Heart left ventricle (tissue), 16 donors: Measurements from ENCODE around the gene LCE1D. TPM values are rescaled to one million over a fixed set of nuclear protein-coding genes. Genes with fewer than 3 reads are reported as not detected.

ENCODE experiments used
- ATAC-seq, 4 donors: fragments of 200-7000 bp; cut with Tn5 transposase; one replicate each; pipeline ENCODE4 v1.9.1; 2020 to 2022; ENCODE audit warnings: moderate library complexity in 4 of 4, mild to moderate bottlenecking in 3 of 4, moderate number of reproducible peaks in 1 of 4
- DNase-seq, 5 donors: peaks; one replicate each; pipeline ENCODE4 v3.0.0-alpha.2; 2020
- H3K27ac ChIP-seq, 12 donors: fragments of 200-600 bp; sonication (generic) in 4 of 12; one replicate each; pipeline versions ENCODE4 v1.5.0 to v1.8.0; 2016 to 2022; ENCODE audit warnings: mild to moderate bottlenecking in 2 of 12
- H3K27me3 ChIP-seq, 9 donors: fragments of 200-600 bp; sonication (generic) in 2 of 9; one replicate each; pipeline versions ENCODE4 v1.5.1 to v1.8.0; 2016 to 2022; ENCODE audit warnings: mild to moderate bottlenecking in 3 of 9
- H3K36me3 ChIP-seq, 9 donors: fragments of 200-600 bp; sonication (generic) in 2 of 9; one replicate each; pipeline versions ENCODE4 v1.5.0 to v1.8.0; 2018 to 2022; ENCODE audit warnings: mild to moderate bottlenecking in 2 of 9
- H3K4me1 ChIP-seq, 12 donors: fragments of 200-600 bp; sonication (generic) in 4 of 12; one replicate each; pipeline versions ENCODE4 v1.5.0 to v1.8.0; 2016 to 2022; ENCODE audit warnings: mild to moderate bottlenecking in 3 of 12
- H3K4me3 ChIP-seq, 12 donors: fragments of 200-600 bp; sonication (generic) in 4 of 12; one replicate each; pipeline versions ENCODE4 v1.5.0 to v1.8.0; 2017 to 2022; ENCODE audit warnings: mild to moderate bottlenecking in 9 of 12, moderate library complexity in 4 of 12
- H3K9me3 ChIP-seq, 12 donors: fragments of 200-600 bp; sonication (generic) in 4 of 12; one replicate each; pipeline versions ENCODE4 v1.5.0 to v1.8.0; 2016 to 2022; ENCODE audit warnings: mild to moderate bottlenecking in 1 of 12
- CTCF ChIP-seq, 12 donors: fragments of 200-600 bp; sonication (generic) in 4 of 12; IDR thresholded peaks; one replicate each; pipeline versions ENCODE4 v1.5.0 to v1.8.0; 2018 to 2022; ENCODE audit warnings: antibody characterized with exemption in 12 of 12, mild to moderate bottlenecking in 5 of 12
- POLR2A ChIP-seq, 2 donors: fragments of 450-650 bp; IDR thresholded peaks; one replicate each; pipeline ENCODE4 v1.6.1; 2017; ENCODE audit warnings: antibody characterized with exemption in 2 of 2, mild to moderate bottlenecking in 2 of 2, moderate library complexity in 2 of 2
- WGBS, 4 donors: extraction: QIAGEN DNeasy Blood & Tissue Kit in 2 of 4; methylation state at CpG; one replicate each; pipeline versions ENCODE4 v1.1.5 to v1.1.7; 2013 to 2018; 5-methylcytosine and 5-hydroxymethylcytosine counted together
- intact Hi-C, 10 donors: fragments of 100-400 bp; cut with DNase I; formaldehyde crosslinking; loops; one replicate each; pipeline versions ENCODE4 v1.11.1 to v1.14.2; 2022
- polyA plus RNA-seq, 2 donors: library from polyadenylated mRNA; stranded (reverse); fragments of 200-250 nt; gene quantifications; one replicate each; pipeline ENCODE4 v1.2.3, GENCODE V29; 2013
- total RNA-seq, 9 donors: library from RNA; depleted of rRNA in 2 of 9; stranded (reverse); fragments of >200 nt in 2 of 9; fragmentation: NEBNext Ultra II Directional in 3 of 9; extraction: Animal tissue kit (Norgen Biotek cat#: 25700) in 3 of 9; gene quantifications; one replicate each; pipeline versions ENCODE4 v1.1.0 to v1.2.4, GENCODE V29; 2016 to 2023
- donor health status: ischemic (EF 13 %, LVEDD 7.1; RV severe dilation, severe dysfunction).
- donor health status: healthy with polysubstance abuse.
- donor health status: DM: no; HTN: yes; CAD: no.
- donor health status: DM: no; HTN: no; CAD: no.
- donor health status: ischemic (EF 25% LVEDD 6.9; RV normal size, moderate dysfunction).
- donor health status: ischemic (EF 25% LVEDD 5.7; RV mildly dilated, moderate dysfunction).
- donor health status: healthy.
- donor health status: DM: yes; HTN: yes; CAD: no.
- donor health status: ischemic (EF 35%, LVEDD 5.7; RV mildly dilated, moderate dysfunction).
- donor health status: nonischemic (EF 11% LVEDD 7.7; RV severe dilation, severe dysfunction).
- donor health status: DM: yes; HTN: yes; CAD: no.
- donor health status: PGD.
- donor health status: ischemic (EF 29% LVEDD 5.4; RV normal size, mild dysfunction).
- donor health status: nonischemic (EF 23%, LVEDD 6.1; RV moderate dilation, normal function).

Gene LCE1D
- total and polyA plus RNA-seq, 11 donors, result not detected

GRCh38 chr1:152786077-152786476 lies 10.4 kb upstream of the LCE1D start, which contains the start of gene LCE1E:
TSS of gene LCE1E (plus strand) at chr1:152786257. CDS start at chr1:152787300, 1,043 bp downstream.
- TF ChIP-seq CTCF (IDR thresholded peaks at IDR 0.05), result no peak
- no peak for TF ChIP-seq POLR2A (IDR thresholded peaks at IDR 0.05)
- DNase-seq (no peak), ATAC-seq (no peak)
- Histone ChIP-seq H3K9me3 (no peaks in the 10 kb centered on the region), H3K36me3 (no peaks in the 10 kb centered on the region), H3K4me1 (no peaks in the 10 kb centered on the region), H3K27ac (no peak within 1 kb of the TSS), H3K27me3 (peaks cover 0 to 23% (median 0%) of the 10 kb centered on the region in 9 donors), H3K4me3 (no peak within 1 kb of the TSS)
- intact Hi-C loops, result no loop called here
- 25 to 41% (median 28%) methylated on average over 2 of the region's 2 CpGs for WGBS, 4 donors

- DNase-seq, result no peak
- Histone ChIP-seq H3K9me3 (peaks cover 0 to 3% (median 0%) of the 10 kb centered on the region in 12 donors), H3K4me3 (no peak overlapping the region), H3K27ac (no peak overlapping the region), H3K4me1 (no peaks in the 10 kb centered on the region), H3K36me3 (no peaks in the 10 kb centered on the region), H3K27me3 (peaks cover 0 to 5% (median 0%) of the 10 kb centered on the region in 9 donors)
- no peak for ATAC-seq
- intact Hi-C loops, result no loop called here
- TF ChIP-seq POLR2A (IDR thresholded peaks at IDR 0.05), result no peak
- TF ChIP-seq CTCF (IDR thresholded peaks at IDR 0.05), result no peak
- 57 to 68% (median 63%) methylated on average over 4 of the region's 4 CpGs for WGBS, 4 donors
Measured at GRCh38 chr1:152795686-152796085, 835 bp upstream of the LCE1D start.

GRCh38 chr1:152801333-152801732 lies 4.8 kb downstream of the LCE1D start:
- ATAC-seq (no peak), DNase-seq (no peak)
- Histone ChIP-seq H3K4me1 (no peaks in the 10 kb centered on the region), H3K27ac (no peak overlapping the region), H3K9me3 (no peaks in the 10 kb centered on the region), H3K27me3 (peaks cover 0 to 5% (median 0%) of the 10 kb centered on the region in 9 donors), H3K36me3 (no peaks in the 10 kb centered on the region), H3K4me3 (no peak overlapping the region)
- WGBS, 4 donors, result 41 to 80% (median 55%) methylated on average over 1 of the region's 1 CpG
- intact Hi-C loops, result no loop called here
- TF ChIP-seq CTCF (IDR thresholded peaks at IDR 0.05) (no peak), POLR2A (IDR thresholded peaks at IDR 0.05) (no peak)

DNA sequence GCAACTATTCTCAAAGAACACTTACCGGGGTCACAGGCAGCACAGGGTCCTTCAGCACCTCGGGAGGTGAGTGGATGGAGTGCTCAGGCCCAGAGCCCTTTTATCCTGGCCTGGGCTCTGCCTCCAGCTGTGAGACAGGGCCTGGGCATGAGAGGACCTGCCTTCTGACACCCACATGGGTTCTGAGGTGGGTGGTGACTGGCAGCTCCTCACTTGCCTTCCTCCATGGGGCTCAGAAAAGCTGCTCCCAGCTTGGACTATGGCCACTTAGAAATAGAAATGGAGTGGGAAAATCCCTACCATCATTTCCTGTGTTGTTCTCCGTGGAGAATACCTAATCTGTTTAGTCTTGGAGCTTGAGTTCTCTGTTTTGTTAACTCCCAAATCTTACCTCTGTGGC lies 10.1 kb downstream of the LCE1D start, which contains the start of gene LCE1C:
LCE1C (minus strand) TSS at position 76 of the 400 bp plus-strand sequence. CDS start 1,173 bp downstream, outside the sequence.
- H3K4me3 ChIP-seq, result no peak within 1 kb of the TSS
- DNase-seq (no peak), ATAC-seq (no peak)
- H3K36me3 ChIP-seq, result no peaks in the 10 kb centered on the region
- intact Hi-C loops, result no loop called here
- 32 to 57% (median 47%) methylated on average over 3 of the region's 3 CpGs for WGBS, 4 donors
- H3K27me3 ChIP-seq, result peaks cover 0 to 7% (median 0%) of the 10 kb centered on the region in 9 donors
- no peaks in the 10 kb centered on the region for H3K4me1 ChIP-seq
- peaks cover 0 to 4% (median 0%) of the 10 kb centered on the region in 12 donors for H3K9me3 ChIP-seq
- no peak within 1 kb of the TSS for H3K27ac ChIP-seq
- TF ChIP-seq POLR2A (IDR thresholded peaks at IDR 0.05) (no peak), CTCF (IDR thresholded peaks at IDR 0.05) (no peak)
